ENCODE results near the gene PIK3C2G.

- TF ChIP-seq EZH2phosphoT487 (IDR thresholded peaks at IDR 0.05; ENCODE audit: borderline replicate concordance) = no peak
- TF ChIP-seq, protein P1, sequence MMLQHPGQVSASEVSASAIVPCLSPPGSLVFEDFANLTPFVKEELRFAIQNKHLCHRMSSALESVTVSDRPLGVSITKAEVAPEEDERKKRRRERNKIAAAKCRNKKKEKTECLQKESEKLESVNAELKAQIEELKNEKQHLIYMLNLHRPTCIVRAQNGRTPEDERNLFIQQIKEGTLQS (IDR thresholded peaks at IDR 0.05) = no peak
- TF ChIP-seq, protein P2, sequence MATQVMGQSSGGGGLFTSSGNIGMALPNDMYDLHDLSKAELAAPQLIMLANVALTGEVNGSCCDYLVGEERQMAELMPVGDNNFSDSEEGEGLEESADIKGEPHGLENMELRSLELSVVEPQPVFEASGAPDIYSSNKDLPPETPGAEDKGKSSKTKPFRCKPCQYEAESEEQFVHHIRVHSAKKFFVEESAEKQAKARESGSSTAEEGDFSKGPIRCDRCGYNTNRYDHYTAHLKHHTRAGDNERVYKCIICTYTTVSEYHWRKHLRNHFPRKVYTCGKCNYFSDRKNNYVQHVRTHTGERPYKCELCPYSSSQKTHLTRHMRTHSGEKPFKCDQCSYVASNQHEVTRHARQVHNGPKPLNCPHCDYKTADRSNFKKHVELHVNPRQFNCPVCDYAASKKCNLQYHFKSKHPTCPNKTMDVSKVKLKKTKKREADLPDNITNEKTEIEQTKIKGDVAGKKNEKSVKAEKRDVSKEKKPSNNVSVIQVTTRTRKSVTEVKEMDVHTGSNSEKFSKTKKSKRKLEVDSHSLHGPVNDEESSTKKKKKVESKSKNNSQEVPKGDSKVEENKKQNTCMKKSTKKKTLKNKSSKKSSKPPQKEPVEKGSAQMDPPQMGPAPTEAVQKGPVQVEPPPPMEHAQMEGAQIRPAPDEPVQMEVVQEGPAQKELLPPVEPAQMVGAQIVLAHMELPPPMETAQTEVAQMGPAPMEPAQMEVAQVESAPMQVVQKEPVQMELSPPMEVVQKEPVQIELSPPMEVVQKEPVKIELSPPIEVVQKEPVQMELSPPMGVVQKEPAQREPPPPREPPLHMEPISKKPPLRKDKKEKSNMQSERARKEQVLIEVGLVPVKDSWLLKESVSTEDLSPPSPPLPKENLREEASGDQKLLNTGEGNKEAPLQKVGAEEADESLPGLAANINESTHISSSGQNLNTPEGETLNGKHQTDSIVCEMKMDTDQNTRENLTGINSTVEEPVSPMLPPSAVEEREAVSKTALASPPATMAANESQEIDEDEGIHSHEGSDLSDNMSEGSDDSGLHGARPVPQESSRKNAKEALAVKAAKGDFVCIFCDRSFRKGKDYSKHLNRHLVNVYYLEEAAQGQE (IDR thresholded peaks at IDR 0.05; ENCODE audit: low read depth) = no peak
- TF ChIP-seq EZH2 (IDR thresholded peaks at IDR 0.05) = no peak
- TF ChIP-seq POLR2AphosphoS5 (IDR thresholded peaks at IDR 0.05; ENCODE audit: low read depth, low read length) = no peak
- TF ChIP-seq JUND (IDR thresholded peaks at IDR 0.05) = no peak
- TF ChIP-seq, protein P3, sequence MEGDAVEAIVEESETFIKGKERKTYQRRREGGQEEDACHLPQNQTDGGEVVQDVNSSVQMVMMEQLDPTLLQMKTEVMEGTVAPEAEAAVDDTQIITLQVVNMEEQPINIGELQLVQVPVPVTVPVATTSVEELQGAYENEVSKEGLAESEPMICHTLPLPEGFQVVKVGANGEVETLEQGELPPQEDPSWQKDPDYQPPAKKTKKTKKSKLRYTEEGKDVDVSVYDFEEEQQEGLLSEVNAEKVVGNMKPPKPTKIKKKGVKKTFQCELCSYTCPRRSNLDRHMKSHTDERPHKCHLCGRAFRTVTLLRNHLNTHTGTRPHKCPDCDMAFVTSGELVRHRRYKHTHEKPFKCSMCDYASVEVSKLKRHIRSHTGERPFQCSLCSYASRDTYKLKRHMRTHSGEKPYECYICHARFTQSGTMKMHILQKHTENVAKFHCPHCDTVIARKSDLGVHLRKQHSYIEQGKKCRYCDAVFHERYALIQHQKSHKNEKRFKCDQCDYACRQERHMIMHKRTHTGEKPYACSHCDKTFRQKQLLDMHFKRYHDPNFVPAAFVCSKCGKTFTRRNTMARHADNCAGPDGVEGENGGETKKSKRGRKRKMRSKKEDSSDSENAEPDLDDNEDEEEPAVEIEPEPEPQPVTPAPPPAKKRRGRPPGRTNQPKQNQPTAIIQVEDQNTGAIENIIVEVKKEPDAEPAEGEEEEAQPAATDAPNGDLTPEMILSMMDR (IDR thresholded peaks at IDR 0.05 in 2 of 3, conservative IDR thresholded peaks at IDR 0.05 in 1 of 3; ENCODE audit: borderline replicate concordance in 1 of 3, insufficient read depth in 1 of 3, low read depth in 2 of 3, low read length in 2 of 3) = no peak
- no peak for TF ChIP-seq POLR2A (IDR thresholded peaks at IDR 0.05; ENCODE audit: borderline replicate concordance, extremely low read depth, insufficient read depth, insufficient read length)
- no peak for TF ChIP-seq YY1 (IDR thresholded peaks at IDR 0.05; ENCODE audit: extremely low read depth, insufficient replicate concordance, low read depth, low read length)
Observed at GRCh38 chr12:18472806-18473205, 211.5 kb downstream of the PIK3C2G start.

Data from HCT116 (cell line).